H9 (cell line): ENCODE measurements around the gene LAX1. TPM values are rescaled to one million over a fixed set of nuclear protein-coding genes. Genes with fewer than 3 reads are reported as not detected.

Experiments
- DNase-seq: peaks from one replicate; pipeline ENCODE4 v3.0.0-alpha.2; 2017
- H2AFZ ChIP-seq: one replicate; pipeline ENCODE4 v1.6.1; 2013; ENCODE audit warnings: mild to moderate bottlenecking, low read length, control low read depth, moderate library complexity
- H2AK5ac ChIP-seq: 2 replicates; pipeline ENCODE4 v1.6.1; 2013; ENCODE audit warnings: low read length, control low read depth, mixed read lengths; ENCODE audit not compliant: insufficient read length
- H2BK120ac ChIP-seq: one replicate; pipeline ENCODE4 v1.6.1; 2013; ENCODE audit warnings: low read depth, mild to moderate bottlenecking, low read length, control low read depth, inconsistent platforms; ENCODE audit not compliant: poor library complexity, severe bottlenecking
- H2BK12ac ChIP-seq: 2 replicates; pipeline ENCODE4 v1.6.1; 2013; ENCODE audit warnings: low read length, control low read depth, mixed read lengths, low read depth; ENCODE audit not compliant: insufficient read length
- H2BK15ac ChIP-seq: 2 replicates; pipeline ENCODE4 v1.6.1; 2013; ENCODE audit warnings: low read depth, low read length, control low read depth
- H2BK20ac ChIP-seq: one replicate; pipeline ENCODE4 v1.6.1; 2013; ENCODE audit warnings: low read depth, mild to moderate bottlenecking, low read length, control low read depth, inconsistent platforms; ENCODE audit not compliant: poor library complexity, severe bottlenecking
- H2BK5ac ChIP-seq: 2 replicates; pipeline ENCODE4 v1.6.1; 2013; ENCODE audit warnings: low read length, control low read depth, mixed read lengths; ENCODE audit not compliant: insufficient read length
- H3K14ac ChIP-seq: 2 replicates; pipeline ENCODE4 v1.6.1; 2013; ENCODE audit warnings: low read length, control low read depth; ENCODE audit not compliant: insufficient read depth
- H3K18ac ChIP-seq: 2 replicates; pipeline ENCODE4 v1.6.1; 2013; ENCODE audit warnings: low read depth, mild to moderate bottlenecking, mixed read lengths, low read length, control low read depth; ENCODE audit not compliant: insufficient read length
- H3K23ac ChIP-seq: 2 replicates; pipeline ENCODE4 v1.6.1; 2013; ENCODE audit warnings: low read length, control low read depth, mixed read lengths, low read depth; ENCODE audit not compliant: insufficient read length
- H3K23me2 ChIP-seq: 2 replicates; pipeline ENCODE4 v1.6.1; 2013; ENCODE audit warnings: low read depth, mild to moderate bottlenecking, mixed read lengths, low read length, control low read depth; ENCODE audit not compliant: insufficient read length, poor library complexity, severe bottlenecking
- H3K27ac ChIP-seq: 2 replicates; pipeline ENCODE4 v1.5.1; 2013; ENCODE audit warnings: low read length, control low read depth, mixed read lengths, low read depth; ENCODE audit not compliant: insufficient read length
- H3K27me3 ChIP-seq: 2 replicates; pipeline ENCODE4 v1.6.1; 2013; ENCODE audit warnings: low read length, control low read depth, inconsistent platforms; ENCODE audit not compliant: insufficient read depth
- H3K4ac ChIP-seq: 2 replicates; pipeline ENCODE4 v1.6.1; 2013; ENCODE audit warnings: low read depth, mild to moderate bottlenecking, control low read depth, inconsistent platforms, low read length, moderate library complexity
- H3K4me1 ChIP-seq: 2 replicates; pipeline ENCODE4 v1.6.1; 2013; ENCODE audit warnings: low read length, control low read depth, inconsistent platforms; ENCODE audit not compliant: insufficient read depth
- H3K4me2 ChIP-seq: 2 replicates; pipeline ENCODE4 v1.6.1; 2013; ENCODE audit warnings: low read length, control low read depth, mixed read lengths; ENCODE audit not compliant: insufficient read length, insufficient read depth
- H3K56ac ChIP-seq: 2 replicates; pipeline ENCODE4 v1.6.1; 2013; ENCODE audit warnings: low read depth, mild to moderate bottlenecking, mixed read lengths, low read length, control low read depth; ENCODE audit not compliant: insufficient read length
- H3K79me1 ChIP-seq: 2 replicates; pipeline ENCODE4 v1.6.1; 2013; ENCODE audit warnings: low read depth, mild to moderate bottlenecking, moderate library complexity, low read length, control low read depth, inconsistent platforms; ENCODE audit not compliant: insufficient read depth, poor library complexity, severe bottlenecking
- H3K79me2 ChIP-seq: 2 replicates; pipeline ENCODE4 v1.6.1; 2013; ENCODE audit warnings: low read length, control low read depth, inconsistent platforms; ENCODE audit not compliant: insufficient read depth
- H3K9ac ChIP-seq: 2 replicates; pipeline ENCODE4 v1.6.1; 2013; ENCODE audit warnings: low read length, control low read depth, mixed read lengths; ENCODE audit not compliant: insufficient read length; ENCODE audit errors: extremely low read depth
- H3K9me3 ChIP-seq: one replicate; pipeline ENCODE4 v1.6.1; 2013; ENCODE audit warnings: low read depth, low read length, inconsistent platforms; ENCODE audit not compliant: control insufficient read depth
- H3T11ph ChIP-seq: one replicate; pipeline ENCODE4 v1.6.1; 2013; ENCODE audit warnings: mild to moderate bottlenecking, low read length, control low read depth, inconsistent platforms
- H4K20me1 ChIP-seq: one replicate; pipeline ENCODE4 v1.6.1; 2013; ENCODE audit not compliant: control insufficient read depth, insufficient read length, insufficient read depth
- H4K5ac ChIP-seq: 2 replicates; pipeline ENCODE4 v1.6.1; 2013; ENCODE audit warnings: low read depth, mild to moderate bottlenecking, mixed read lengths, low read length, control low read depth; ENCODE audit not compliant: insufficient read length
- H4K8ac ChIP-seq: replicated peaks from 2 replicates; pipeline ENCODE4 v1.6.1; 2013; ENCODE audit warnings: low read length, control low read depth, mixed read lengths, low read depth; ENCODE audit not compliant: insufficient read length
- H4K91ac ChIP-seq: 2 replicates; pipeline ENCODE4 v1.6.1; 2013; ENCODE audit warnings: low read depth, mild to moderate bottlenecking, moderate library complexity, mixed read lengths, low read length, control low read depth; ENCODE audit not compliant: insufficient read length
- H3K27ac Mint-ChIP-seq, 3 experiments: 2 replicates in 2 of 3; 3 replicates in 1 of 3; pipeline ENCODE4 v1.8.0; 2020 to 2021; ENCODE audit warnings: mixed read lengths in 3 of 3, mild to moderate bottlenecking in 1 of 3, moderate library complexity in 1 of 3
- H3K27me3 Mint-ChIP-seq: 2 replicates; pipeline ENCODE4 v1.8.0; 2021; ENCODE audit warnings: low read depth, mild to moderate bottlenecking, moderate library complexity, mixed read lengths
- H3K36me3 Mint-ChIP-seq, 3 experiments: 2 replicates in 2 of 3; 3 replicates in 1 of 3; pipeline ENCODE4 v1.8.0; 2020 to 2021; ENCODE audit warnings: low read depth in 3 of 3, mixed read lengths in 3 of 3; ENCODE audit not compliant: insufficient read depth in 1 of 3
- H3K4me1 Mint-ChIP-seq, 2 experiments: 2 replicates each; pipeline ENCODE4 v1.8.0; 2020; ENCODE audit warnings: mixed read lengths in 2 of 2
- H3K4me3 Mint-ChIP-seq, 2 experiments: 2 replicates in 1 of 2; 3 replicates in 1 of 2; pipeline ENCODE4 v1.8.0; 2020 to 2021; ENCODE audit warnings: mild to moderate bottlenecking in 2 of 2, mixed read lengths in 2 of 2, moderate library complexity in 1 of 2
- H3K9me3 Mint-ChIP-seq, 2 experiments: 2 replicates in 1 of 2; 3 replicates in 1 of 2; pipeline ENCODE4 v1.8.0; 2020; ENCODE audit warnings: mild to moderate bottlenecking in 2 of 2, mixed read lengths in 2 of 2, moderate library complexity in 1 of 2
- CTCF ChIP-seq: fragments of 200-600 bp; sonication (generic); conservative IDR thresholded peaks from 3 replicates; pipeline ENCODE4 v1.8.0; 2021; ENCODE audit warnings: antibody characterized with exemption, mild to moderate bottlenecking
- WGBS: extraction: QIAGEN DNeasy Blood & Tissue Kit; methylation state at CpG from one replicate; pipeline ENCODE4 v1.1.7; 2013; ENCODE audit warnings: missing lambda C conversion rate, low lambda C conversion rate, mixed read lengths; ENCODE audit not compliant: insufficient read length; ENCODE audit errors: extremely low coverage; 5-methylcytosine and 5-hydroxymethylcytosine counted together
- total RNA-seq: library from RNA; stranded (reverse); gene quantifications from 2 replicates; pipeline ENCODE4 v1.2.1, GENCODE V29; 2021

Gene LAX1
- total RNA-seq, 1 experiment from 2014 or later: not detected

GRCh38 chr1:203717120-203717519 lies 47.9 kb upstream of the LAX1 start:
- Histone ChIP-seq H3K56ac (no peak overlapping the region), H3K4ac (no peak overlapping the region), H3K79me1 (no peaks in the 10 kb centered on the region), H3T11ph (no peak overlapping the region), H4K91ac (no peak overlapping the region), H4K5ac (no peak overlapping the region), H2AK5ac (no peak overlapping the region), H3K4me1 (no peaks in the 10 kb centered on the region), H3K23ac (no peak overlapping the region), H2BK12ac (no peak overlapping the region), H3K4me2 (no peak overlapping the region), H4K20me1 (no peaks in the 10 kb centered on the region), H3K18ac (no peak overlapping the region), H2AFZ (no peak overlapping the region), H2BK15ac (no peak overlapping the region), H3K27me3 (no peaks in the 10 kb centered on the region), H3K23me2 (no peaks in the 10 kb centered on the region), H2BK5ac (no peak overlapping the region), H3K9me3 (no peaks in the 10 kb centered on the region), H3K79me2 (no peaks in the 10 kb centered on the region), H3K14ac (no peak overlapping the region), H2BK120ac (no peak overlapping the region), H3K27ac (no peak overlapping the region), H3K9ac (no peak overlapping the region), H2BK20ac (no peak overlapping the region), H4K8ac (no peak overlapping the region)
- TF ChIP-seq CTCF: no peak
- Mint-ChIP-seq H3K9me3 (no peaks in the 10 kb centered on the region), H3K4me1 (no peaks in the 10 kb centered on the region), H3K27ac (no peak overlapping the region), H3K27me3 (no peaks in the 10 kb centered on the region), H3K36me3 (peaks cover 4 to 21% (median 5%) of the 10 kb centered on the region in 3 experiments; a peak in 6 of 7 replicates), H3K4me3 (no peak overlapping the region)
- no peak for DNase-seq
- no CpG with 5 or more reads among the region's 3 CpGs for WGBS
